HG03139 (cell line): ENCODE data around the gene SLC35C1.

Experiments
- ATAC-seq: cut with Tn5 transposase; IDR thresholded peaks from one replicate; pipeline ENCODE4 v1.9.1; 2021; ENCODE audit not compliant: unreplicated experiment

The SLC35C1 gene

GRCh38 chr11:45844822-45845578, 40.1 kb downstream of the SLC35C1 start:
- ATAC-seq = no peak

DNA sequence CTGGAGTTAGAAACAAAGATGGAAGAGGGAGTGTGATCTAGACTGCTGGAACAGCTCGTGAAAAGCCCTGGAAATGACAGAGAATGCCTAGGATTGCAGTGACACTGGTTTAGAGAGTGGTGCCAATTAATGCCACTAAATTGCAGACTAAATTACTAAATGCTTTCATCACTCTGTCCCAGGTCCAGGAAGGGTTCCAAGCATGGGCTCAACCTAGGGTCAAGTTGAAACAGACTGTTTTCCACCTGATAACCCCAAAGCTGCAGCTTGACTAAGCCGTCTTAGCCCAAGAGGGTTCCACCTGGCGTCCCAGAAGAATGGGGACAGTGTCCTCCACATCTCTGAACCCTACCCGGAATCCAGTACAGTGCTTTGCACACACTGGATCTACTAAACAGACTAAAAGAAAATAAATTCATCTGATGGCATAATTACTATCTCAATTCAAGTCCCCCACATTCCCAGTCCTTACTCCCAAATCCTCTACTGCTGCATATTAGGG, 41.3 kb downstream of the SLC35C1 start:
- no peak for ATAC-seq

DNA sequence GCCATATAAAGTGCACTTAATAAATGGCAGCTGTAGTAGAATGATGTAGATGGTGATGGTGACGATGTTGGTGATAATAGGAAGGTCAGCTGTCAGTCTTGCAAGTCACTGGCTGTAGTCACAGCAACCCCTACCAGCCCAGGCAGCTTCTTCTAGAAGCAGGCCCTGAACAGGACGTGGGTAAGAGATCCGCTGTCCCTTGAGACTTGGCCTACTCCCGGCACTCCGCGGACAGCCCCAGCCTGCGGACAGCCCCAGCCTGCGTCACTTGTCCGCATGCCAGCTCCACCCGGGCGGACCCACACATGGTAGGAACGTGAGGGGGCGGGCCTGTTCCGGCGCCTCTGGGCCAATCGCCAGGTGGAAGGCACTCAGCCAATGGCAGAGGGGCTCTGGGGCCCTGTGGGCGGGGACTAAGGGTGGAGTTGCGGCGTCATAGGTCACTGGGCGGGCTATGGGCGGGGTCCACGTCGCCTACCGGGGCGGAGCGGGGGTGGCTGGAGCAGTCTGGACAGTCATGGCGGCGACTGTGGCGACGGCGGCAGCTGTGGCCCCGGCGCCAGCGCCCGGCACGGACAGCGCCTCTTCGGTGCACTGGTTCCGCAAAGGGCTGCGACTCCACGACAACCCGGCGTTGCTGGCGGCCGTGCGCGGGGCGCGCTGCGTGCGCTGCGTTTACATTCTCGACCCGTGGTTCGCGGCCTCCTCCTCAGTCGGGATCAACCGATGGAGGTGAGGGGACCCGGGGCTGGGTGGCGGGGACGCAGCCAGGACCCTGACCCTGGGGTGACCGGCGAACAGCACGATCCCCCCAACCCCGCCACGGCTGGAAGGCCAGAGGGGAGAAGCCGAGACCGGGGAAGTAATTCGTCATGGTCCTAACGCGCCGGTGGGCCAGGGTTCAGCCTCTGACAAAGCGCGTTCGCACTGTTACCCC, 42.3 kb downstream of the SLC35C1 start, which contains the start of gene CRY2:
Gene CRY2 (plus strand): TSS at position 502 of the 937 bp plus-strand sequence. CDS start 16 bp downstream, at position 518.
- peak; percentile 88 for ATAC-seq

DNA sequence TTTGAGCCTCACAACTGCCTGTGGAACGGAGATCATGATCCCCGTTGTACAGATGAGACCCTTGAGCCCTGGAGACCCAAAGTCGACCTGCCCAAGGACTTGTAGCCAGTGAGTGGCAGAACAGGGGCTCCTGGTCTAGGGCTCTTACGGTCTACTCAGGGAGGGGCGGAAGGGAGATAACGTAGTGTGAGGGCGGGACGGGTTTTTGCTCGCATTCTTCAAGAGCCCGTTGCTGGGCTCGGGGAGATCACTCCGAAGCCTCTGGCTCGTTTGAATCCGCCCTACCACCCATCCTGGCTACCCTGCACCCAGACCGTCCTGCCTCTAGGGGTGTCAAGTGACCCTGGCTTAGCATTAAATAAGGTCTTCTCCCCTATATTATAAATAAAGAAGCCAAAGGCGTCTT, 43.0 kb downstream of the SLC35C1 start:
- ATAC-seq = peak; percentile 18

- ATAC-seq = no peak
Measured at GRCh38 chr11:45848654-45849081, 43.7 kb downstream of the SLC35C1 start.

DNA sequence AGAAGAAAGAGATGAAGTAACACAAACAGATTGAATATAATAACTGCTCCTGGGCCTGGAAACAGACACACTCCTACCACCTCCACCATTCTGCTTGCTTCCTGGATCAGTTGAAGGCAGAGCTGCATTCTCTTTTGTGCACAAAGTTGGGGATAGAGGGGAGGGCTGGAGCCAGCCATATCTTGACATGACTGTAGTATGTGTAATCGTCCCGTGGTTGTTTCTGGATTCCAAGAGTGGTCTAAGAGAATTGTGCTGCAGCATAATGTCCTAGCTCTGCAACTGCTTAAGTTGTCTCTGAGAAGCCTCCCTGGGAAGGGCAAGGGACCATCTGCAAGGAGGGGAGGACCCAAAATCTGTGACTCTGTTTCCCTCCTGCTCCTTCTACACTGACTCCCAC, 45.5 kb downstream of the SLC35C1 start:
- ATAC-seq = no peak

- no peak for ATAC-seq
Measured at GRCh38 chr11:45851228-45851627, 46.3 kb downstream of the SLC35C1 start.

DNA sequence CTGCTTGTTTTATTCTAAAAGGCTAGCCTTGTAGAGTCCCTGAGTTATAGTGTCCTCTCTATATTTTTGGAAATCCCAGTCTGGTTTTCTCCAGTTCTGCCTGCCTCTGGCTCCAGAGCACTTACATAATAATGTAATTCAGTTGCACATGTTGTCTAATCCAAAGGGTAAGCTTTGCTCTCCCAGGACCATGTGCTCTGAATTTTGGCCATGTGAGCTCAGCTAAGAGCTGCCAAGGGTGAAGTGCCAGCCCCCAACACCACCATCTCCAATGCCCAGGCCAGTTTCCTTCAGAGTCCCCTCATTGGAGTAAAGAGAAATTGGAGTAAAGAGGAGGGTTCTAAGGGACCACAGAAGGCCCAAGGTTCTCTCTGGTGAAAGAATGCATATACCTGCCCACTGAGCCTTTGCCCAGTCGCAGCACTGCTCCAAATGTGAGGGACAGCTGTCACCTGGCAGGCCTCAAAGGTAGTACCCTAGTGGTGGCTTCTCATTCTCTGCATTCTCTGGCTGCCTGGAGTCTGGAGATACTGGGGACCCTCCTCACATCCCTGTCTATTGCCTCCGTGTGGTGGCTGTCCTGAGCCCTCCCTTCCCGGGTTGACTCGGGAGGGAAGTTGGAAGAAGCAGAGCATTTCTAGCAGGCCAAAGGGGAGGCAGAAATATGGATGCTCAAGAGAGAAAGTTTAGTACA, 47.2 kb downstream of the SLC35C1 start:
- ATAC-seq = no peak

DNA sequence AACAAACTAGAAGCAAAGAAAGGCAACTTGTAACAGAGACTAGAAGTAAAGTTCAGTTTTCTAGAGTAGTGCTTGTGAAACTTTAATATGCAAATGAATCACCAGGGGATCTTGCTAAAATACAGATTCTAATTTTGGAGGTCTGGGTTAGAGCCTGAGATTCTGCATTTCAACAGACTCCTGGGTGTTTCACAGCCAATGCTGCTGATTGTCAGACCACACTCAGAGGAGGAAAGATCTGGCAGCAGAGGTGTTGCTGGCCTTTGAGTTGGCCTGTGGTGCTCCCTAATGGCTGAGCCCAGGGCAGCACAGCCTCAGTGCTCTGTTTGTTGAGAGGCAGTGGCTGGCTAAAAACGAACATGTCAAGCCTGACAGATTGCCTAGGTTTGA, 47.8 kb downstream of the SLC35C1 start:
- ATAC-seq = no peak

DNA sequence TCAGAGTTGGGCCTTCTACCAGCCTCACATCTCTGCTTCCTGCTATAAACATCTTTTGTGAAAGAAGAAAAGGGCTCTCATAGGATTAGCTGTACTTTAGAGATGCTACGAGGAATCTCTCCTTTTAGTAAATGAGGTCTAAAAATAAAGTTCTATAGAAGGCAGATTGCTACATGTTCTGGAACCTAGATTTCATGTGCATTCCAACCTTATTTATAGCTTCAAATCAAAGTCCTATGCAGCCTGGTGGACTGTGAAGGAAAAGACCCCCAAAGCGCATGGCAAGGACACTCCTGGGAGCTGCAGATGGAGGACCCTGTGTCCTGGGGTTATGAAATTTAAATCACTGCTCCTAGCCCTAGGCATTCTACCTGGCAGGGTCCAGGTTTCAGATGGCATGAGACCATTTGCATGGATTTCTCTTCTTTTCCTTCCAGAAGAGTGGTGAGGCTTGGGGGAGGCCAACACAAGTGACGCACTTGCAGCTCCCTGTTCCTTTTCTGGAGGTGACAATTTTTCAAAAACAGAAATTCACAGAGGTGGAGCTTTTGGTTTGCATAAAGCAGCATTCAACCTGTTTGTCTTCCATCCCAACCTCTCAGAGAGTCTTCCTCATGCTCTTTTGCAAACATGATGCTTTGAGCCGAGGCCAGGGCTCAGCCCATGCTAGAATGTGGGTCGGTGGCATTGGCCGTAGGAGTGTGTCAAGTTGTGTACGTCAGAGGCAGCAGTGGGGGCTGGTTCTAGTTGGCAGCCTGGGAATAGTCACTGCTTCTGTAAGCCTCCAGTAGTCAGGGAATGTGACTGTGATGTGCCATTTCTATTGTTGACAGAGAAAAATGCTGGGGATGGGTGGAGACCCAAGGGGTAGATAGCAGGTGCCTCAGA, 48.6 kb downstream of the SLC35C1 start:
- no peak for ATAC-seq

- ATAC-seq = no peak
Measured at GRCh38 chr11:45855308-45855707, 50.4 kb downstream of the SLC35C1 start.

DNA sequence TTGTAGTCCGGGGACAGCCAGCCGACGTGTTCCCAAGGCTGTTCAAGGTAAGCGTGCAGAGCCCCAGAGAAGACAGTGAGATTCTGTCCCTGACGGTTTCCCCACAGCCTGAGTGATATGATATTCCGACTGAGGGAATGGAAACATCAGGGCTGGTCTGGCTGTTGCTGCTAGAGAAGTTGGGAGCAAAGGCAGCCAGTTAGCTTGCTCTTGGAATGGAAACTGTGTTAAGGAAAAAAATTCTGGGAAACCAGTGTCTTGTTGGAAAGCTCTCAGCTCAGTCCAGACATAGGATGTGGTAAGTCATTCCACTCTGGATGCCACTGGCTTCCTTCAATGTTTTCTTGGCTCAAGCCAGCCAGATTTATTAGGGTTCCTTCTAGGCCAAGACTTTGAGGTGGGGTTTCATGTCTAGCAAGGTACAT, 51.1 kb downstream of the SLC35C1 start:
- no peak for ATAC-seq

DNA sequence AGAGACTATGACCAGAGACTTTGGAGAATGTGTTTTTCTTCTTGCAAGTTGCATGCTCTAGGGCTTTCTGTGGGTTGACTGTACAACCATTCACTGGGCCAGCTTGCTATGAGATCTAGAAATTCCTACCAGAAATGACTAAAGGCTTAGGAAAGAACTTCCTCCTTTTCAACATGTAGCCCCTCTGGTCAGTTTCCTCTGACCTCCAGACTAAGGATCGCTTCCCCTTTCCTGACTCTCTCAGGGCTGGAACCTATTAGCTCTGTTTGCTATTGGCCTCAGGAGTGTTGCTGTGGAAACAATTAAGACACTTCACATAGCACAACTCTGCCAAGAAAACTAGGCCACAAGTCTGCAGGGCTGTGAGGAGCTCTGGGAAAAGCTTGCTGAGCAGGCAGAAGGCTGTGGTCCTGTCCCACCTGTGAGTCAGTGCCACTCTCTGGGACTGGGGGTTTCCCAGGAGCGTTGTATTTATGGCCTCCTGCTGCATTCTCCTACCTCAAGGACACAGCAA, 53.1 kb downstream of the SLC35C1 start:
- no peak for ATAC-seq

DNA sequence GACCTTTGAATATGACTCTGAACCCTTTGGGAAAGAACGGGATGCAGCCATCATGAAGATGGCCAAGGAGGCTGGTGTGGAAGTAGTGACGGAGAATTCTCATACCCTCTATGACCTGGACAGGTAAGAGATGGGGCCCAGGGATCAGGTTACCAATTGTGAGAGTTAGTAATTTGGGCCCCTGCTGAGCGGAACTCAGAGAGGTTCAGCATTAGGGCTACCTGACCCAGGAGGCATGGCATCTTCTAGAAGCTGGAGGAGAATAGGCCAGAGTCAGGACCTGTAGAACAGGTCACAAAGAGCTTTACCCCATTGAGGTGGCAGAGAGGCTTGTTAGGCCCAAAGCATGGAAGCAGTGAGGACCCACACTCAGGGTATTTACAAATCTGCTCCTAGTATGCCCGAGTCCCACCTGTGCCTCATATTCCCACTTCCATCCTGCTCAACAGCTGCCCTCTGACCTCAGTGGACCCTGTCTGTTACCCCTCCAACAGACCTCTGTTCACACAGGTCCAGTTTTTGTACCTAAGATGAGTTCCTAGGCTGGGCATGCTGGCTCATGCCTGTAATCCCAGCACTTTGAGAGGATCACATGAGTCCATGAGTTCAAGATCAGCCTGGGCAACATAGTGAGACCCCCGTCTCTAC, 53.9 kb downstream of the SLC35C1 start:
- no peak for ATAC-seq

- no peak for ATAC-seq
Measured at GRCh38 chr11:45859661-45860140, 54.8 kb downstream of the SLC35C1 start.

DNA sequence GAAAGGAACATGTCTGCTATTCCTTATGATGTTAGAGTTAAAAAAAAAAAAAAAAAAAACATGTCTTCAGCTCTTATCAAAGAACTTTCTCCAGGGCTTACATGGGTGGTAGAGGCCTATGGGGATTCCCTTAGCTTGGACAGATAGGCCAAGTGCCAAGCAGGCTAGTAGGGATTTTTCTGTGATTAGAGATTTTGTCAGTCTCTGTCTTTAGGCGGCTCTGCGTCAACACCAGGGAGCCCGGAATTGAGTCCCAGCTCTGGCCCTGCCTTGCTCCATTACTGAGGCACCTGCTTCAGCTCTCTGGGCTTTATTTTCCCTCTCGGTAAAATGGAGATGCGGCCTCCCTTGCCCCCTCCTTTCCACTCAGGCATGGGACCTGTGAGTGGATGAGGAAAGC, 55.4 kb downstream of the SLC35C1 start:
- no peak for ATAC-seq

GRCh38 chr11:45860764-45861510, 56.0 kb downstream of the SLC35C1 start:
- no peak for ATAC-seq
